Stimulated activated naive CD8-positive, alpha-beta T cell treated with anti-CD3 and anti-CD28 coated beads, Interleukin-15, Interleukin-2, amounts not matched to agents 100 ng/mL and 50 ng/mL, for 24 hours (primary cell): ENCODE measurements around the gene SFXN5.

Source experiments
- H3K27ac Mint-ChIP-seq: one replicate; pipeline ENCODE4 v1.8.0; 2021; ENCODE audit warnings: mild to moderate bottlenecking, mixed read lengths
- H3K27me3 Mint-ChIP-seq: one replicate; pipeline ENCODE4 v1.8.0; 2021; ENCODE audit warnings: mixed read lengths
- H3K36me3 Mint-ChIP-seq: one replicate; pipeline ENCODE4 v1.8.0; 2021; ENCODE audit warnings: low read depth, mixed read lengths
- H3K4me1 Mint-ChIP-seq: one replicate; pipeline ENCODE4 v1.8.0; 2021; ENCODE audit warnings: low read depth, mixed read lengths
- H3K4me3 Mint-ChIP-seq: one replicate; pipeline ENCODE4 v1.8.0; 2021; ENCODE audit warnings: mild to moderate bottlenecking, mixed read lengths
- H3K9me3 Mint-ChIP-seq: one replicate; pipeline ENCODE4 v1.8.0; 2021; ENCODE audit warnings: mixed read lengths

Gene SFXN5

DNA sequence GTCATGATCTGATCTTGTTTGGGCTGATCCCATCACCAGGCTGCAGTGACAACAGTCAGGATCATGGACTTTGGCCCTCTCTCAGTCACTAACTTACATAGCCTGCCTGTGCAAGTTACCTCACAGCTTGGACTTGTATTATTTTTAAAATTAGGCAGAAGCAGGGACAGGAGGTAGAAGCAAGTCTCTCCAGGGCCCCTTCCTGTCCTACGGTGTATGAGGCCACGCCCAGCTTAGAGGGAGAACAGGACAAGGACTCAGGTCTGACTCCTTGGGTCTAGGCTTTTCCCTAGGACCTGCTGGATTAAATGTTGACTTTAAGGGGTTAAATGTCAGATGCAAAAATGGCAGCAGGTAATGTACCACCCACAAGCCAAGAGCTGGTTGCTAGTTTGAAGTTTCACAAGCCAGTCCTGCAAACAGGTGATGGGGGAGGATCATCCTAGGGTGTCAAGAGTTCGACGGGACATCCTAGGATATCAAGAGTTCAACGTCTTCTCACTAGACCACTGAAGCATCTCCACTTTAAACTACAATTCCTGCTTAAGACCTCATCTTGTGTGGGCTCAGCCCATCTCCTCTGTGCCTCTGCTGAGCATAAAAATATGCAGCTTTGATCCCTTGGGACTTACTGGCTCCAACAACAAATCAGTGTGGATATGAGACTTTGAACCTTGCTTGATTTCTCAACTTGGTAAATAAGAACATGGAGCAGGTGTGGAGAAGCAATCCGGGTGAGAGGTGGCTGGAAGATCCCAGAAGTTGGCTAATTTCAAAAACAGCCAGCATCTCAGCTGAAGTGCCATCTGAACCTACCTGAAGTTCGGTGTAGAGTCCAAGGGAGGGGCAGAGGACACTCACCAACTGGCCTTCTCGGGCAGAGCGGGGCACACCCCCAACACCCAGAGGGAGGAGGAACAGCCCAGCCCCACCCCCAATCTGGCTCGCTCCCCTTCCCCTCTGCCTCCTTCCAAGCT is 39.5 kb downstream of the SFXN5 start:
- Mint-ChIP-seq H3K27me3 (no peaks in the 10 kb centered on the region), H3K36me3 (no peaks in the 10 kb centered on the region), H3K27ac (no peak overlapping the region), H3K4me3 (no peak overlapping the region), H3K9me3 (no peaks in the 10 kb centered on the region), H3K4me1 (no peaks in the 10 kb centered on the region)

GRCh38 chr2:73031095-73031678 is 40.3 kb downstream of the SFXN5 start:
- H3K9me3 Mint-ChIP-seq, result no peaks in the 10 kb centered on the region
- no peaks in the 10 kb centered on the region for H3K27me3 Mint-ChIP-seq
- H3K4me1 Mint-ChIP-seq, result no peaks in the 10 kb centered on the region
- H3K27ac Mint-ChIP-seq, result no peak overlapping the region
- no peaks in the 10 kb centered on the region for H3K36me3 Mint-ChIP-seq
- H3K4me3 Mint-ChIP-seq, result no peak overlapping the region

GRCh38 chr2:73028841-73029240 is 42.7 kb downstream of the SFXN5 start:
- Mint-ChIP-seq H3K4me1 (no peaks in the 10 kb centered on the region), H3K36me3 (no peaks in the 10 kb centered on the region), H3K9me3 (no peaks in the 10 kb centered on the region), H3K27ac (no peak overlapping the region), H3K27me3 (no peaks in the 10 kb centered on the region), H3K4me3 (no peak overlapping the region)

GRCh38 chr2:73027340-73027739 is 44.2 kb downstream of the SFXN5 start:
- Mint-ChIP-seq H3K4me1 (no peaks in the 10 kb centered on the region), H3K27me3 (no peaks in the 10 kb centered on the region), H3K9me3 (no peaks in the 10 kb centered on the region), H3K27ac (no peak overlapping the region), H3K4me3 (no peak overlapping the region), H3K36me3 (no peaks in the 10 kb centered on the region)

- Mint-ChIP-seq H3K27ac (no peak overlapping the region), H3K36me3 (peaks cover 4% of the 10 kb centered on the region), H3K4me1 (no peaks in the 10 kb centered on the region), H3K9me3 (no peaks in the 10 kb centered on the region), H3K4me3 (no peak overlapping the region), H3K27me3 (no peaks in the 10 kb centered on the region)
These were observed 48.0 kb downstream of the SFXN5 start for GRCh38 chr2:73023497-73023896.

DNA sequence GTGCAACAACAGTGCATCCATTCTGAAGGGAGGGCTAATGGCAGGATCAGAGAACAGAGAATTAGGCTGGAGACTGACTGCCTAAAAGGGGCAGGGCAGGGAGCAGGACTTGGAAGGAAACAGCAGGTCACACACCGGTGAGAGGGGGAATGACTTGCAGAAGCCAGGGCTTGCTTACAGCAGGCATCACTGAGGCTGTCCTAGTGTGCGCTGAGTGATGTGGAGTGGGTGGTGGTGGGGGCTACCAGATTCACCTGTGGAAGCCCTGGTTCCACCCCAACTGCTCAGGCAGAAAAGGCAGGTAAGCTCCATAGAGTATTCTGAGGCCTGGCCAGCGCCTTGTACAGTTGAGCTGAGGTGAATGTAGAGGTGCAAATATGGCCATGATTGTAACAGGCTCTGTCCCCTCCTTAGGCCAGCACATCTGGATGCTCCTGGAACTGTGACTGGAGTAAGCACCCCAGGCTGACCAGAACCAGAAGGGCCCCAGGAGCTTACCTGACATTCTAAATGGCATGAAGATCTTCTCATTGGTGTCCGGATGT is 49.4 kb downstream of the SFXN5 start:
- no peaks in the 10 kb centered on the region for H3K4me1 Mint-ChIP-seq
- H3K9me3 Mint-ChIP-seq, result no peaks in the 10 kb centered on the region
- H3K4me3 Mint-ChIP-seq, result no peak overlapping the region
- no peak overlapping the region for H3K27ac Mint-ChIP-seq
- peaks cover 4% of the 10 kb centered on the region for H3K36me3 Mint-ChIP-seq
- H3K27me3 Mint-ChIP-seq, result no peaks in the 10 kb centered on the region

GRCh38 chr2:73021371-73022010 is 50.0 kb downstream of the SFXN5 start:
- Mint-ChIP-seq H3K27me3 (no peaks in the 10 kb centered on the region), H3K9me3 (no peaks in the 10 kb centered on the region), H3K36me3 (peaks cover 4% of the 10 kb centered on the region), H3K4me1 (no peaks in the 10 kb centered on the region), H3K4me3 (no peak overlapping the region), H3K27ac (no peak overlapping the region)

GRCh38 chr2:73020657-73021370 is 50.7 kb downstream of the SFXN5 start:
- Mint-ChIP-seq H3K27ac (no peak overlapping the region), H3K27me3 (no peaks in the 10 kb centered on the region), H3K4me1 (no peaks in the 10 kb centered on the region), H3K4me3 (no peak overlapping the region), H3K36me3 (peaks cover 4% of the 10 kb centered on the region), H3K9me3 (no peaks in the 10 kb centered on the region)

- H3K4me3 Mint-ChIP-seq, result no peak overlapping the region
- H3K36me3 Mint-ChIP-seq, result peaks cover 4% of the 10 kb centered on the region
- H3K4me1 Mint-ChIP-seq, result no peaks in the 10 kb centered on the region
- H3K27ac Mint-ChIP-seq, result no peak overlapping the region
- no peaks in the 10 kb centered on the region for H3K9me3 Mint-ChIP-seq
- H3K27me3 Mint-ChIP-seq, result no peaks in the 10 kb centered on the region
These were observed 51.2 kb downstream of the SFXN5 start for GRCh38 chr2:73020306-73020656.

- no peaks in the 10 kb centered on the region for H3K27me3 Mint-ChIP-seq
- no peak overlapping the region for H3K4me3 Mint-ChIP-seq
- peaks cover 4% of the 10 kb centered on the region for H3K36me3 Mint-ChIP-seq
- no peak overlapping the region for H3K27ac Mint-ChIP-seq
- no peaks in the 10 kb centered on the region for H3K9me3 Mint-ChIP-seq
- no peaks in the 10 kb centered on the region for H3K4me1 Mint-ChIP-seq
These were observed 53.2 kb downstream of the SFXN5 start for GRCh38 chr2:73018188-73018825.

DNA sequence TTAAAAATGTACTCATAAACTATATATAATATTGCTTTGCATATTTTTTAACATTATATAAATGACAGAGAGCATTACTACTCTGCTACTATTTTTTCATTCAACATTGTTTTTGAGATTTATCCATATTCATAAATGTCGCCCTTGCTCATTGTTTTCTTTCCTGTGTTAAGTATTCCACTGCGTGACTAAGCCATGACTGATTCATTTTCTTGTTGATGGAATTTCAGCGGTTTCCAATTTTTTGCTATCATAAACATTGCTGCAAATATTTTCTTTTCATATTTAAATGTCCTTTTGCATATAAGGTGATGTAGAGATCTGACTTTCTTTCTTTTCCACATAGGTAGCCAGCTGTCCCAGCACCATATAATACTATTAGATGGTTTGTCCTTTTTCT is 57.6 kb downstream of the SFXN5 start:
- no peaks in the 10 kb centered on the region for H3K9me3 Mint-ChIP-seq
- no peaks in the 10 kb centered on the region for H3K4me1 Mint-ChIP-seq
- peaks cover 2% of the 10 kb centered on the region for H3K36me3 Mint-ChIP-seq
- no peak overlapping the region for H3K27ac Mint-ChIP-seq
- H3K4me3 Mint-ChIP-seq, result no peak overlapping the region
- H3K27me3 Mint-ChIP-seq, result no peaks in the 10 kb centered on the region

GRCh38 chr2:73009177-73009839 is 62.2 kb downstream of the SFXN5 start:
- H3K4me1 Mint-ChIP-seq, result no peaks in the 10 kb centered on the region
- no peak overlapping the region for H3K27ac Mint-ChIP-seq
- H3K9me3 Mint-ChIP-seq, result no peaks in the 10 kb centered on the region
- no peaks in the 10 kb centered on the region for H3K27me3 Mint-ChIP-seq
- H3K4me3 Mint-ChIP-seq, result no peak overlapping the region
- H3K36me3 Mint-ChIP-seq, result no peaks in the 10 kb centered on the region

GRCh38 chr2:73008766-73009135 is 62.8 kb downstream of the SFXN5 start:
- Mint-ChIP-seq H3K27me3 (no peaks in the 10 kb centered on the region), H3K4me1 (no peaks in the 10 kb centered on the region), H3K36me3 (no peaks in the 10 kb centered on the region), H3K4me3 (no peak overlapping the region), H3K27ac (no peak overlapping the region), H3K9me3 (no peaks in the 10 kb centered on the region)
